NCI-H345 treated with DMSO at 0.1 percent for 48 hours (cell line): ENCODE data around the gene ILF3.

Source experiments
- DNase-seq: peaks from one replicate; lab custom pipeline; 2025; ENCODE audit not compliant: unreplicated experiment; lab: John Stamatoyannopoulos, UW

ILF3 gene

GRCh38 chr19:10653732-10654609 is at the start of gene ILF3:
Gene ILF3 (plus strand): TSS chr19:10654346. CDS start chr19:10670606, 16,260 bp downstream.
- peak; percentile 99 for DNase-seq

- no peak for DNase-seq
Observed at GRCh38 chr19:10604460-10604980, 49.6 kb upstream of the ILF3 start.

GRCh38 chr19:10611907-10612306 is 42.2 kb upstream of the ILF3 start:
- DNase-seq = no peak

GRCh38 chr19:10612499-10613119 is 41.5 kb upstream of the ILF3 start:
- no peak for DNase-seq

- no peak for DNase-seq
Observed at GRCh38 chr19:10615429-10616023, 38.6 kb upstream of the ILF3 start.

GRCh38 chr19:10617409-10618121 is 36.6 kb upstream of the ILF3 start:
- DNase-seq = no peak

GRCh38 chr19:10618846-10619245 is 35.3 kb upstream of the ILF3 start:
- no peak for DNase-seq

- no peak for DNase-seq
Observed at GRCh38 chr19:10620786-10621185, 33.4 kb upstream of the ILF3 start.

GRCh38 chr19:10621966-10622365 is 32.2 kb upstream of the ILF3 start:
- DNase-seq = no peak

GRCh38 chr19:10624585-10624984 is 29.6 kb upstream of the ILF3 start:
- no peak for DNase-seq

GRCh38 chr19:10625003-10625761 is 29.0 kb upstream of the ILF3 start, which contains the start of gene SLC44A2:
Gene SLC44A2 (plus strand): TSS chr19:10625553. CDS start chr19:10625634, 81 bp downstream.
- peak; percentile 13 for DNase-seq

GRCh38 chr19:10625762-10626138 is 28.4 kb upstream of the ILF3 start:
- DNase-seq = no peak

GRCh38 chr19:10631874-10632273 is 22.3 kb upstream of the ILF3 start:
- no peak for DNase-seq

GRCh38 chr19:10634430-10634829 is 19.7 kb upstream of the ILF3 start:
- DNase-seq = no peak

- DNase-seq = no peak
Observed at GRCh38 chr19:10634963-10635362, 19.2 kb upstream of the ILF3 start.

- DNase-seq = no peak
Observed at GRCh38 chr19:10636304-10636972, 17.7 kb upstream of the ILF3 start.

GRCh38 chr19:10637894-10638293 is 16.3 kb upstream of the ILF3 start:
- no peak for DNase-seq

- DNase-seq = no peak
Observed at GRCh38 chr19:10639836-10640235, 14.3 kb upstream of the ILF3 start.

GRCh38 chr19:10640361-10640760 is 13.8 kb upstream of the ILF3 start:
- DNase-seq = no peak

- no peak for DNase-seq
Observed at GRCh38 chr19:10641248-10641647, 12.9 kb upstream of the ILF3 start.
